T-helper 17 cell (primary cell): Measurements from ENCODE around the gene IZUMO4. TPM values are rescaled to one million over a fixed set of nuclear protein-coding genes. Genes with fewer than 3 reads are reported as not detected.

Experiments
- ATAC-seq: fragments of 150-1000 bp; cut with Tn5 transposase; 2 replicates; pipeline ENCODE4 v1.10.0; 2021; ENCODE audit warnings: mild to moderate bottlenecking, moderate library complexity
- DNase-seq, 3 donors: peaks; one replicate each; pipeline versions ENCODE4 v3.0.0 to v3.0.0-alpha.2; 2020 to 2021
- H3K9me3 ChIP-seq: one replicate; pipeline ENCODE4 v1.7.0; 2013; ENCODE audit warnings: low read length, mild to moderate bottlenecking; ENCODE audit not compliant: control insufficient read depth, poor library complexity, severe bottlenecking
- H3K27ac Mint-ChIP-seq: one replicate; pipeline ENCODE4 v1.8.0; 2022; ENCODE audit warnings: mild to moderate bottlenecking, moderate library complexity, mixed read lengths
- H3K27me3 Mint-ChIP-seq: one replicate; pipeline ENCODE4 v1.8.0; 2022; ENCODE audit warnings: mixed read lengths
- H3K36me3 Mint-ChIP-seq: one replicate; pipeline ENCODE4 v1.8.0; 2022; ENCODE audit warnings: low read depth, mixed read lengths
- H3K4me1 Mint-ChIP-seq: one replicate; pipeline ENCODE4 v1.8.0; 2022; ENCODE audit warnings: mild to moderate bottlenecking, mixed read lengths
- H3K4me3 Mint-ChIP-seq: one replicate; pipeline ENCODE4 v1.8.0; 2022; ENCODE audit warnings: mild to moderate bottlenecking, moderate library complexity, mixed read lengths
- total RNA-seq, 4 donors: library from RNA in 2 of 4; stranded (reverse) in 2 of 4; gene quantifications; one replicate each; pipeline ENCODE4 v1.2.3 and lab custom pipeline; 2022 to 2026

IZUMO4 gene
- total RNA-seq, 2 donors from 2014 or later, result 12.3 to 19.8 TPM

DNA sequence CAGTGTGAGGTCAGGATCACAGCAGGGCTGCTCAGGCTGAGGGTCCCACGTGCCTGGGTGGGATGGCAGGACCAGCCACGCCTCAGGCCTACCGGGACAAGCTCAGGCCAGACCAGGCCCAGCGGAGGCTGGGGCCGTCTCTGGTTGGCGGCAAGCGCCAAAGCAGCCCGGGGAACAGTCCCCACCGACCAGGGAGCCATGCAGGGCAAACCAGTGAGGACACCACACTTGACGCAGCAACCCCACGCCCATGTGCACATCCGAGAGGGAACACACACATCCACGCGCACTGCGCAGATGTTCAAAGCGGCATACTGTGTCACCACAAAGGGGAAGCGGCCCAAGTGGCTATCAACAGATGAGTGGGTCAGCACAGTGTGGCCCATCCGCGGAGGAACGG is 15.2 kb downstream of the IZUMO4 start:
- no peaks in the 10 kb centered on the region for H3K9me3 ChIP-seq
- Mint-ChIP-seq H3K36me3 (peaks cover 10% of the 10 kb centered on the region), H3K27ac (peak overlapping the region; percentile 27), H3K4me1 (peaks cover 12% of the 10 kb centered on the region), H3K4me3 (no peak overlapping the region), H3K27me3 (no peaks in the 10 kb centered on the region)
- DNase-seq, result no peak
- ATAC-seq, result no peak

DNA sequence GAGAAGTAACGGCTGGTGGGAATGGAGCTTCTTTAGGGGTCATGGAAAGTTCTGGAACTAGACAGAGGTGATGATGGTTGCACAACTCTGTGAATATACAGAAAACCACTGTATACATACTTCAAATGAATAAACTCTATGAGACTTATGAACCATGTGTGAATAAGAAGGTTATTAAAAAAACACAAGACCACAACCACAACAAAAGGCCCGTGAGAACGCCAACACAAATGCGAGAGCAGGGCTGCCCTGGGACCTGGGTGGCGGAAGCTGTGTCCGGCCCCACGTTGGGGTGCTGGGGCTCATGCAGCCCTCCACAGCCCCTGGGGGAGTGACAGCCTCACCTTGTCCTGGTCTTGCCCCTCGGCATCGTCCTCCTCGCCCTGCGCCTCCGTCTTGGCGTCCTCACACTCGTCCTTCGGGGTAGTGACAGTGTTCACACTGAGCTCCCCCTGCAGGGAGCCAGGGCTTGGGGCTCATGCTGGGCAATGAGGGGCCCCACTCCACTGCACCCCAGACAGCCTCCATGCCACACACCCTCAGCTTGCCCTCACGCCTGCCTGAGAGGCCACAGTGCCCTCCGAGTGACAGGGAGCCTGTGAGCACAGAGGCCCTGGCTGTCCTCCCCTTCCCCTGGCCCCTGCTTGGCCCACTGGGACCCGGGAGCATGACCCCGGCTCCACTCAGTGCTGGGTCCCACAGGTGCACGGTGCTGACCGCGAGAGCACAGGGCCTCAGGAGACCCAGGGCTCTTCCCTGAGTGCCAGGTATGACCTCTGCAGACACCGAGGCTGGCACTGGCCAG is 16.0 kb downstream of the IZUMO4 start:
- no peak overlapping the region for H3K27ac Mint-ChIP-seq
- DNase-seq, result no peak

DNA sequence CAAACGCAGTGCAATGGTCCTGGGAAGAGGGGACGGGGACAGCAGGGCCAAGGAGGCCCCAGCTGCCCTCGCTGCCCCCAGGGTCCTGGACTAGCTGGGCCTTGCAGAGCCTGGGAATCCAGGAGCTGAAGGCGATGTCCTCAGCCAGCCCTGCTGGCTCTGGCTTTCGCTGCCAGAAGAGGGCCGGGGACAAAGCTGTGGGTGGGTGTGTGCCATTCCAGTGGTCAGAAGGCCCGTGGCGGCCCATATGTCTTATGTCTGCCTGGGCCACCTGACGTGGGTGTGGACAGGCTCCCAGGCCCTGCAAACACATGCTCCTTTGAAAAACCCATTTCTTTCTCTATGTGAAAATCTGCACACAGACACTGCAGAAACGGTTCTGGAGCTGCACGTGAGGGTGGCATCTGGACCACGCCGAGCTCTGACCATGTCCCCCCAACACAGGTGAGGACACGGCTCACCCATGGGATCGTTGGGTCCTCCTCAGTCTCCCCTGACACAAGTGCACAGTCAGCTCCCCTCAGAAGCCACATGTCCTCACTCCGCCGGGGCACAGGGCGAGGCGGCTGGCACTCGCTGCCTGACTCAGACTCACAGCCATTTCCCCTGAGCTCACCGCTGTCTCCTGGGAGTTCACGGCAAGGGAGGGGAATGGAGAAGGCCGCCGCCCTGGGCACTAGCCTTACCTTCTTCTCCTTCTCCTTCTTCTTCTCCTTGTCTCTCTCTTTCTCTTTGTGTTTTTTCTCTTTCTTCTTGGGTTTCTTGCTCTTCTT is 16.9 kb downstream of the IZUMO4 start:
- H3K27ac Mint-ChIP-seq, result no peak overlapping the region
- peaks cover 10% of the 10 kb centered on the region for H3K4me1 Mint-ChIP-seq
- H3K36me3 Mint-ChIP-seq, result peaks cover 8% of the 10 kb centered on the region
- ATAC-seq, result no peak
- H3K4me3 Mint-ChIP-seq, result peak overlapping the region; percentile 75
- DNase-seq, result no peak
- H3K9me3 ChIP-seq, result no peaks in the 10 kb centered on the region
- H3K27me3 Mint-ChIP-seq, result no peaks in the 10 kb centered on the region

More for the DNA sequence above, 16.0 kb downstream of the IZUMO4 start:
- H3K9me3 ChIP-seq, result no peaks in the 10 kb centered on the region
- Mint-ChIP-seq H3K4me3 (no peak overlapping the region), H3K27me3 (no peaks in the 10 kb centered on the region), H3K36me3 (peaks cover 10% of the 10 kb centered on the region), H3K4me1 (peaks cover 12% of the 10 kb centered on the region)
- ATAC-seq, result no peak

DNA sequence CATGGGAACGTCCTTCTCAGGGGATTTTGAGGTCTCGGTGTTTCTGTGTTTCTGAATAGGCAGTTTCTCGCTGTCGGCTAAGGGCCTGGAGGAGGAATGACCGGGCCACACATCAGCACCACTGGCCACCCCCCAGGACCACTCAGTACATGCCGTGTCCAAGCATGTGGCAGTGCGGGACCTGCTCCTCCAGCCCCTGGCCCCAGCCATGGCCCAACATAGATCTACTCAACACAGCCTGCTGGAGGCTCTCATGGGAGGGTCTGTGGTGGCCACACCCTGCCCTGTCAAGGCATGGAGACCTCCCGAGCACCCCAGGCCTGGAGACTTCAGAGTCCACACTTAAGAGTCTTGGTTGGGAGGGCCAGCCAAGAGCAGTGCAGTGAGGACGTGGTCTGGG is 17.5 kb downstream of the IZUMO4 start:
- peaks cover 13% of the 10 kb centered on the region for H3K4me1 Mint-ChIP-seq
- H3K4me3 Mint-ChIP-seq, result peak overlapping the region; percentile 75
- ATAC-seq (no peak), DNase-seq (no peak)
- no peaks in the 10 kb centered on the region for H3K9me3 ChIP-seq
- no peak overlapping the region for H3K27ac Mint-ChIP-seq
- H3K36me3 Mint-ChIP-seq, result peaks cover 8% of the 10 kb centered on the region
- no peaks in the 10 kb centered on the region for H3K27me3 Mint-ChIP-seq

DNA sequence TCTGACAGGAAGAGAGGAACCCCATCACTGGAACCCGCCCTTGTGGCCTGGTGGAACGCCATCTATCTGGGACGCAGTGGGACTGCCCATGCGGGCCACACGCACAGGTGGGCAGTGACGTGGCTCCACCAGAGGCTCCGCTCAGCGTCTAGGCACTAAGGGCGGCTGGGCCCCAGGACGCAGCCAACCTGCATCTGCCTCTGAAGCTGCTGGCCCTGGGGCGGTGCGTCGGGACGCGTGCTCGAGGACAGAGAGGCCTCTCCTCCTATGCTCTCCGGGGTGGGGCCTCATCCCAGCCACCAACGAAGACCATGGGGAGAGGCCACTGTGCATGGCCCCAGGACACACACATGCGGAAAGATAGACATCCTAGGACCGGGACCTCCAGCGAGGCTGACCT is 18.1 kb downstream of the IZUMO4 start:
- peaks cover 8% of the 10 kb centered on the region for H3K36me3 Mint-ChIP-seq
- no peak for ATAC-seq
- H3K4me3 Mint-ChIP-seq, result no peak overlapping the region
- H3K4me1 Mint-ChIP-seq, result peaks cover 12% of the 10 kb centered on the region
- DNase-seq, result no peak
- H3K27me3 Mint-ChIP-seq, result no peaks in the 10 kb centered on the region
- no peaks in the 10 kb centered on the region for H3K9me3 ChIP-seq
- H3K27ac Mint-ChIP-seq, result no peak overlapping the region

DNA sequence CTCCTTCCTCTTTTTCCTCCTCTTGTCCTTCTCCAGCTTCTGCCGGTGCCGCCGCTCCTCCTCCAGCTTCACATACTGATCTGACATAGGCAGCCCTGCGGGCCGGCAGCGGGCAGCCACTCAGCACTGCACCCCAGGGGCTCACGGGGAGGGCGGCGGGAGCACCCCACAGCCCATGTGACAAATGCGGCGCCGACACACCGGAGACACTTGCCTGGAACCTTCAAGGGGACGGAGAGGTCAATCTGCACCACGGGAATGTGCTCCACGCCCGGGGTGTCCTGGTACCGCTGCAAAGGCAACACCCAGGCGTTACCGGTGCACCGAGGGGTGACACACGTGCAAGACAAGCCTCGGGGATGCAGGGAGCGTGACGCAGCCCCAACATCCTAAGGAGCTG is 18.6 kb downstream of the IZUMO4 start:
- H3K4me3 Mint-ChIP-seq, result no peak overlapping the region
- no peak for ATAC-seq
- H3K36me3 Mint-ChIP-seq, result peaks cover 8% of the 10 kb centered on the region
- H3K4me1 Mint-ChIP-seq, result peaks cover 12% of the 10 kb centered on the region
- no peak for DNase-seq
- H3K27ac Mint-ChIP-seq, result peak overlapping the region; percentile 34
- no peaks in the 10 kb centered on the region for H3K27me3 Mint-ChIP-seq
- no peaks in the 10 kb centered on the region for H3K9me3 ChIP-seq

DNA sequence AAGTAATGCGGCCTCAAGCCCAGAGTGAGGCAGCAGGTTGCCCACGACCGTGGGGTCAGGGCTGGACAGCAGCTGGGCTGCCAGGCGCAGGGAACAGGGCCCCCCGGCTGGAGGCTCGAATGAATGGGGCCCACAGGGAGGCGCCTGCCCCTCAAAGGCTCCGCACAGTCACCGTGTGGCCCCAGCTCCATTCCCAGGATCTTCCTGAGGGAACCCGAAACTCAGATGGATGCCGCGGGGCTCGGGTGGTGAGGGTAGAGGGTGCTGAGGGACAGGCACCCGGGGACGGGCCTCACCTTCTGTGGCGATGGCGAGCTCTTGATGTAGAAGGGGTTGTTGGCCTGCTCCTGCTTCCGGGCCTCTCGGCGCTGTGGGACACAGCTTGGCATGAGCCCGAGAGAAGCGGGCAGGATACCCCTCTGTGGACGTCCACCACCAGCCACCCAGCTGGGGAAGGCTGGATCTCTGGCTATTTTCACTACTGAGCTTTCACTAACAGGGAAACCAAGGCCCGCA is 19.3 kb downstream of the IZUMO4 start:
- H3K36me3 Mint-ChIP-seq, result peaks cover 8% of the 10 kb centered on the region
- no peak for DNase-seq
- no peak overlapping the region for H3K4me3 Mint-ChIP-seq
- H3K27ac Mint-ChIP-seq, result peak overlapping the region; percentile 34
- H3K4me1 Mint-ChIP-seq, result peaks cover 12% of the 10 kb centered on the region
- H3K27me3 Mint-ChIP-seq, result no peaks in the 10 kb centered on the region
- no peaks in the 10 kb centered on the region for H3K9me3 ChIP-seq
- no peak for ATAC-seq

DNA sequence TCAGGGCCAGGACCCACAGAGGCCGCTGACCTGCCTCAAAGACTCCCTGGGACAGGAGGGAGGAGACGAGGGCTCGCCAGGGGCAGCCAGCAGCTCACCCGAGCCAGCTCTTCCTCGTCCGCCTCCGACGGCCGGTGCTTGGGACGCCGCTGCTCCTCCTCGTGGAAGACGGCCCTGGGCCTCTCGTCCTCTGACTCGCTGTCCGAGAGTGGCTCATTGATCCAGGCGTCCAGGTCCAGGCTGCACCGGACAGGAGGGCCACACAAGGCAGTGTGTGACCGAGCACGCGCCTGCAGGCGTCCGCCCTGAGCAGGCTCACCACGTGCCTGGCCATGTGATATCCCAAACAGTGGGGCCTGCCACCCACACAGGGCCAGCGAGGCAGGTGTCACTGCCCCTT is 19.8 kb downstream of the IZUMO4 start:
- H3K9me3 ChIP-seq, result no peaks in the 10 kb centered on the region
- Mint-ChIP-seq H3K4me1 (peaks cover 12% of the 10 kb centered on the region), H3K27ac (no peak overlapping the region), H3K36me3 (peaks cover 8% of the 10 kb centered on the region), H3K4me3 (no peak overlapping the region), H3K27me3 (no peaks in the 10 kb centered on the region)
- no peak for ATAC-seq
- DNase-seq, result no peak

DNA sequence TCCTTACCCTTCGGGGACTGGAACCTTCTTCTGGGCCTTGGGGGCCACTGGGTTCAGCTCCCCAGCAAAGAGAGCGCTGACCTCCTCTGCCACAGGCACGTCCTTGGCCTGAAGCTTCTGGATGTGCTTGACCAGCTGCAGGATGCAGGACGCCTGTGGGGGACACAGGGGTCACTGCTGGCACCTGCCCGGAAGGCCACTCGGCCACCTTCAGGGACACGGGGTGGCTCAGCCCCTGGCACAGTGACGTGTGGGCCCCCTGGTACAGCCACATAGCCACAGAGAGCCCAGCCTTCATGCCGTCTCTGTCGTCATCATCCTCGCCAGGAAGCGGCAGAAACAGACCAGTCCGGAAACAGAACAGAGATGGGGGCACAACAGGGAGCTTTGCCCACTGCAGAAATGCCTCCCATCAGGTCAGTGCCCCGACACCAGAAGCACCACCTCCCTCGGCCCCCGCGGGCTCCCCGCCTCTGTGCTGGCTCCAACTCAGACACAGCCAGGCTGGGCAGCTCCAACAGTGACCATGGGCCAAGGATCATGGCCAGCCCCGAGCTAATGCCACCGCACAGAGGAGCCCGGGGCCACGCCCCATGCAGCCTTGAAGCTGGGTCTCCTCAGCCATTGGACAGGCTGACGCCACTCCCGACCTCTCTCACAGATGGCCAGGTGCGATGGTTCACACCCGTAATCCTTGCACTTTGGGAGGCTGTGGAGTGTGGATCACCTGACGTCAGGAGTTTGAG is 20.7 kb downstream of the IZUMO4 start:
- H3K27me3 Mint-ChIP-seq, result no peaks in the 10 kb centered on the region
- ATAC-seq, result no peak
- no peak for DNase-seq
- H3K4me3 Mint-ChIP-seq, result no peak overlapping the region
- H3K36me3 Mint-ChIP-seq, result peaks cover 8% of the 10 kb centered on the region
- peaks cover 10% of the 10 kb centered on the region for H3K4me1 Mint-ChIP-seq
- H3K9me3 ChIP-seq, result no peaks in the 10 kb centered on the region
- no peak overlapping the region for H3K27ac Mint-ChIP-seq

DNA sequence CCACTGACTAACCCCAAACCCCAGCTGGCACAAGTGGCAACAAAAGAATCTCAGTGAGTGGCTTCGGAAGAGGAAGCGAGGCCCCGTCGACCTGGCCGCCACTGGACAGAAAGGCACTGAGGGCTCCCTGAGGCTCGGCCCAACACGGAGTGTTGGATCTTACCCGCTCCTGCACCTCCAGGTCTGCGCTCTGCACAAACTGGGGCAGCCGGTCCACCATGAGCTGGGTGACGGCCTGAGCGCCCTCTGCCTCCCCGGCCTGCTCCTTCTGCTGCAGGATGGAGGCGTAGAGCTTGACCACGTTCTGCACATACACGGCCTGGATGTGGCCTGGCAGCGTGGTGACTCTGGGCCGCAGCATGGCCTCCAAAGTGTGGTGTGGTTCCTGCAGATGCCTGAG is 21.7 kb downstream of the IZUMO4 start:
- DNase-seq, result no peak
- no peak overlapping the region for H3K4me3 Mint-ChIP-seq
- no peaks in the 10 kb centered on the region for H3K27me3 Mint-ChIP-seq
- no peaks in the 10 kb centered on the region for H3K9me3 ChIP-seq
- no peak overlapping the region for H3K27ac Mint-ChIP-seq
- peaks cover 8% of the 10 kb centered on the region for H3K36me3 Mint-ChIP-seq
- H3K4me1 Mint-ChIP-seq, result peaks cover 9% of the 10 kb centered on the region
- ATAC-seq, result no peak

DNA sequence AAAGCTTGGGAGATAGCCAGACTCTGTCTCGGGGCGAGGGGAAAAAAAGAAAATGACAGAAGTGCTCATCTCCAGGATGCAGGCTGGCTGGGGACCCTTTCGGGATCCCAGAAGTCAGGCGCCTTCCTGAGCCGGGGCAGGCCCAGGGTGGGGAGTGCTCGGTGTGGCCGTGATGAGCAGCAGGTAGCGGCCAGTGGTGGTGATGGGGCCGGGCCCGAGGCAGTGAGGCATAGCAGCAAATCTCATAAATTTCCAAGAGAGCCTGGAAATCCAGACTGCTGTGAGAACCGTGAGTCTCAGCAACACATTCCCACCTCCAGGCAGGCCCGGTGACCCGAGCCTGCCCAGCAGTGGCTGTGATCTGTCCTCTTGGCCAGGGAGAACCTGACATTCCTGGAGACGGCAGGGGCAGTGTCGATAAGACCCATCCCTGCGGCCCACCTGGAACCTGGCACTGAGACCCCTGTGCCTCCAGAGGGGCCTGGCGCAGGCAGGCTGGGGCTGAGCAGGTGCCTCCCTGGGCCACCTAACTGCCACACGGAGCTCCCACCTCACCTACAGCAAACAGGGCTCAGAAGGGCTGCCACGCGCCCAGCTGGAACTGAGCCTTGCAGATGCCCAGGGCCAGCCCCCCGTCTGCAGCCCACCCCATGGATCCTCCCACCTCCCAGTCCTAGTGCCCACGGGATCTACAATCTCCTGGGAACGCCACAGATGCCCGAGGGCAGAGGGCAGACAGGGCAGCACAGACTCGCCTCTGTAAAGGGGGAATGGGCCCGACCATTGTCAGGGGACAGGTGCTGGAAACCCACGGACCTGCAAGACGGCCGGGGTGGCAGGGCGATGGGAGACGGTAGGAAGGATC is 23.4 kb downstream of the IZUMO4 start:
- H3K4me3 Mint-ChIP-seq, result no peak overlapping the region
- DNase-seq (no peak), ATAC-seq (no peak)
- H3K36me3 Mint-ChIP-seq, result peaks cover 1% of the 10 kb centered on the region
- H3K27me3 Mint-ChIP-seq, result no peaks in the 10 kb centered on the region
- peaks cover 5% of the 10 kb centered on the region for H3K4me1 Mint-ChIP-seq
- H3K9me3 ChIP-seq, result no peaks in the 10 kb centered on the region
- H3K27ac Mint-ChIP-seq, result no peak overlapping the region

DNA sequence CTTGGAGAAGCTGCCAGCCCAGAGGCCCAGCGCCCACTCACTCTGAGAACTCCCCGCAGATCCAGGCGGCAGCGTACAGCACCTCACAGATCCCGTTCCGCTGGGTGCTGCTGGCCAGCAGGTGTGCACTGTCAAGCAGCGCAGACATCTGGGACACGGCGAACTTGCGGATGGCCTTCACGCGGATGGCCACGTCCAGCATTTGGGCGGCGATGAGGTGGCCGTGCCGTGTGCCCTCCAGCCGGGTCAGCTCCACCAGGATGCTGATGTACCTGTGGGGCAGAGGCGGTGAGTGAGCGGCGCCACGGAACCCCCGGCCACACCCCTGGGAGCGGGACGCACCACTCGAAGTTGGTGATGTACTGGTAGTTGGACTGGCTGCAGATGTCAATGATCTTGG is 24.1 kb downstream of the IZUMO4 start:
- ATAC-seq, result no peak
- no peak overlapping the region for H3K4me3 Mint-ChIP-seq
- no peaks in the 10 kb centered on the region for H3K9me3 ChIP-seq
- H3K27ac Mint-ChIP-seq, result no peak overlapping the region
- DNase-seq, result no peak
- H3K27me3 Mint-ChIP-seq, result no peaks in the 10 kb centered on the region
- H3K4me1 Mint-ChIP-seq, result peaks cover 3% of the 10 kb centered on the region
- H3K36me3 Mint-ChIP-seq, result no peaks in the 10 kb centered on the region
